HG02588 (cell line): ENCODE measurements around the gene FAM114A2.
A peak's percentile ranks its signal among the peaks of the same experiment; 100 is the strongest.
"Not testable (repeated sequence)": the region's sequence is repeated elsewhere in the genome, so short reads cannot be mapped to it uniquely, and the experiment has no call there.

Experiments used
- ATAC-seq: cut with Tn5 transposase; IDR thresholded peaks from one replicate; pipeline ENCODE4 v1.9.1; 2021; ENCODE audit warnings: mild to moderate bottlenecking, moderate library complexity; ENCODE audit not compliant: unreplicated experiment

The FAM114A2 gene

GRCh38 chr5:154038707-154039457 lies at the start of gene FAM114A2, which contains the start of gene MFAP3:
Gene FAM114A2, minus strand, starts transcription at chr5:154038910. Its CDS starts 3,957 bp downstream, at chr5:154034953.
Gene MFAP3, plus strand, starts transcription at chr5:154038967. Its CDS starts 10,756 bp downstream, at chr5:154049723.
- peak; percentile 98 for ATAC-seq

- no peak for ATAC-seq
Observed at GRCh38 chr5:154087260-154087659, 48.5 kb upstream of the FAM114A2 start.

GRCh38 chr5:154086641-154087040 lies 47.9 kb upstream of the FAM114A2 start:
- ATAC-seq: no peak

GRCh38 chr5:154086146-154086545 lies 47.4 kb upstream of the FAM114A2 start:
- no peak for ATAC-seq

- ATAC-seq: no peak
Observed at GRCh38 chr5:154084062-154084639, 45.4 kb upstream of the FAM114A2 start.

- no peak for ATAC-seq
Observed at GRCh38 chr5:154081246-154081645, 42.5 kb upstream of the FAM114A2 start.

- no peak for ATAC-seq
Observed at GRCh38 chr5:154078272-154078671, 39.6 kb upstream of the FAM114A2 start.

GRCh38 chr5:154077696-154078095 lies 39.0 kb upstream of the FAM114A2 start:
- ATAC-seq: no peak

GRCh38 chr5:154076240-154076922 lies 37.7 kb upstream of the FAM114A2 start:
- no peak for ATAC-seq

- peak; percentile 96 for ATAC-seq
Observed at GRCh38 chr5:154072414-154073171, 33.9 kb upstream of the FAM114A2 start.

GRCh38 chr5:154071799-154072413 lies 33.2 kb upstream of the FAM114A2 start:
- ATAC-seq: no peak

GRCh38 chr5:154069854-154070253 lies 31.1 kb upstream of the FAM114A2 start:
- ATAC-seq: not testable (repeated sequence)

GRCh38 chr5:154065971-154066370 lies 27.3 kb upstream of the FAM114A2 start:
- no peak for ATAC-seq

GRCh38 chr5:154063372-154063771 lies 24.7 kb upstream of the FAM114A2 start:
- ATAC-seq: no peak

- ATAC-seq: no peak
Observed at GRCh38 chr5:154060606-154061005, 21.9 kb upstream of the FAM114A2 start.

GRCh38 chr5:154059583-154059982 lies 20.9 kb upstream of the FAM114A2 start:
- ATAC-seq: no peak

GRCh38 chr5:154059039-154059430 lies 20.3 kb upstream of the FAM114A2 start:
- ATAC-seq: peak; percentile 57

- ATAC-seq: peak; percentile 69
Observed at GRCh38 chr5:154058055-154059038, 19.6 kb upstream of the FAM114A2 start.

- ATAC-seq: no peak
Observed at GRCh38 chr5:154055201-154055600, 16.5 kb upstream of the FAM114A2 start.
